Measurements from ENCODE around the gene OTOP1. TPM values are rescaled to one million over a fixed set of nuclear protein-coding genes. Genes with fewer than 3 reads are reported as not detected.
"Not testable (repeated sequence)": the region's sequence is repeated elsewhere in the genome, so short reads cannot be mapped to it uniquely, and the experiment has no call there.

OTOP1 gene
- total RNA-seq: not detected

GRCh38 chr4:4226606-4227438 lies at the start of gene OTOP1:
OTOP1 (minus strand) TSS chr4:4226929; CDS start chr4:4226864, 65 bp downstream.
- no peaks in the 10 kb centered on the region for H3K9me3 ChIP-seq (ENCODE audit: low read depth, low read length)
- no peaks in the 10 kb centered on the region for H3K4me1 ChIP-seq (ENCODE audit: insufficient read depth, low read length)
- no peak within 1 kb of the TSS for H3K4me3 ChIP-seq (ENCODE audit: low read length)
- peaks cover 21% of the 10 kb centered on the region for H3K27me3 ChIP-seq (ENCODE audit: insufficient read depth, low read length)

GRCh38 chr4:4274226-4274625 lies 47.5 kb upstream of the OTOP1 start:
- H3K9me3 ChIP-seq (ENCODE audit: low read depth, low read length): no peaks in the 10 kb centered on the region
- H3K27me3 ChIP-seq (ENCODE audit: insufficient read depth, low read length): no peaks in the 10 kb centered on the region
- H3K4me1 ChIP-seq (ENCODE audit: insufficient read depth, low read length): peaks cover 28% of the 10 kb centered on the region
- no peak overlapping the region for H3K4me3 ChIP-seq (ENCODE audit: low read length)

GRCh38 chr4:4271912-4272311 lies 45.2 kb upstream of the OTOP1 start:
- H3K9me3 ChIP-seq (ENCODE audit: low read depth, low read length): no peaks in the 10 kb centered on the region
- no peak overlapping the region for H3K4me3 ChIP-seq (ENCODE audit: low read length)
- no peaks in the 10 kb centered on the region for H3K27me3 ChIP-seq (ENCODE audit: insufficient read depth, low read length)
- H3K4me1 ChIP-seq (ENCODE audit: insufficient read depth, low read length): peaks cover 48% of the 10 kb centered on the region

- Histone ChIP-seq H3K4me3 (ENCODE audit: low read length) (no peak overlapping the region), H3K9me3 (ENCODE audit: low read depth, low read length) (no peaks in the 10 kb centered on the region), H3K4me1 (ENCODE audit: insufficient read depth, low read length) (peaks cover 55% of the 10 kb centered on the region), H3K27me3 (ENCODE audit: insufficient read depth, low read length) (no peaks in the 10 kb centered on the region)
These were observed 43.8 kb upstream of the OTOP1 start for GRCh38 chr4:4270529-4270928.

- H3K4me1 ChIP-seq (ENCODE audit: insufficient read depth, low read length): peaks cover 55% of the 10 kb centered on the region
- no peak overlapping the region for H3K4me3 ChIP-seq (ENCODE audit: low read length)
- no peaks in the 10 kb centered on the region for H3K27me3 ChIP-seq (ENCODE audit: insufficient read depth, low read length)
- H3K9me3 ChIP-seq (ENCODE audit: low read depth, low read length): no peaks in the 10 kb centered on the region
These were observed 43.1 kb upstream of the OTOP1 start for GRCh38 chr4:4269856-4270255.

- Histone ChIP-seq H3K9me3 (ENCODE audit: low read depth, low read length) (no peaks in the 10 kb centered on the region), H3K4me3 (ENCODE audit: low read length) (no peak overlapping the region), H3K27me3 (ENCODE audit: insufficient read depth, low read length) (no peaks in the 10 kb centered on the region), H3K4me1 (ENCODE audit: insufficient read depth, low read length) (peaks cover 55% of the 10 kb centered on the region)
These were observed 42.6 kb upstream of the OTOP1 start for GRCh38 chr4:4269331-4269731.

- H3K4me1 ChIP-seq (ENCODE audit: insufficient read depth, low read length): peaks cover 55% of the 10 kb centered on the region
- no peaks in the 10 kb centered on the region for H3K27me3 ChIP-seq (ENCODE audit: insufficient read depth, low read length)
- no peak overlapping the region for H3K4me3 ChIP-seq (ENCODE audit: low read length)
- no peaks in the 10 kb centered on the region for H3K9me3 ChIP-seq (ENCODE audit: low read depth, low read length)
These were observed 42.0 kb upstream of the OTOP1 start for GRCh38 chr4:4268776-4269175.

GRCh38 chr4:4267981-4268380 lies 41.3 kb upstream of the OTOP1 start:
- no peaks in the 10 kb centered on the region for H3K9me3 ChIP-seq (ENCODE audit: low read depth, low read length)
- no peak overlapping the region for H3K4me3 ChIP-seq (ENCODE audit: low read length)
- peaks cover 55% of the 10 kb centered on the region for H3K4me1 ChIP-seq (ENCODE audit: insufficient read depth, low read length)

GRCh38 chr4:4260185-4260751 lies 33.5 kb upstream of the OTOP1 start:
- H3K4me1 ChIP-seq (ENCODE audit: insufficient read depth, low read length): no peaks in the 10 kb centered on the region
- no peak overlapping the region for H3K4me3 ChIP-seq (ENCODE audit: low read length)
- no peaks in the 10 kb centered on the region for H3K27me3 ChIP-seq (ENCODE audit: insufficient read depth, low read length)
- H3K9me3 ChIP-seq (ENCODE audit: low read depth, low read length): no peaks in the 10 kb centered on the region

More at GRCh38 chr4:4267981-4268380, 41.3 kb upstream of the OTOP1 start:
- H3K27me3 ChIP-seq (ENCODE audit: insufficient read depth, low read length): no peaks in the 10 kb centered on the region

GRCh38 chr4:4259484-4260100 lies 32.9 kb upstream of the OTOP1 start:
- no peaks in the 10 kb centered on the region for H3K9me3 ChIP-seq (ENCODE audit: low read depth, low read length)
- no peaks in the 10 kb centered on the region for H3K27me3 ChIP-seq (ENCODE audit: insufficient read depth, low read length)
- H3K4me1 ChIP-seq (ENCODE audit: insufficient read depth, low read length): no peaks in the 10 kb centered on the region
- H3K4me3 ChIP-seq (ENCODE audit: low read length): no peak overlapping the region

GRCh38 chr4:4257705-4258104 lies 31.0 kb upstream of the OTOP1 start:
- not testable (repeated sequence) for H3K9me3 ChIP-seq (ENCODE audit: low read depth, low read length); H3K4me3 ChIP-seq (ENCODE audit: low read length); H3K27me3 ChIP-seq (ENCODE audit: insufficient read depth, low read length); H3K4me1 ChIP-seq (ENCODE audit: insufficient read depth, low read length)

GRCh38 chr4:4256799-4257198 lies 30.1 kb upstream of the OTOP1 start:
- Histone ChIP-seq H3K4me1 (ENCODE audit: insufficient read depth, low read length) (no peaks in the 10 kb centered on the region), H3K9me3 (ENCODE audit: low read depth, low read length) (no peaks in the 10 kb centered on the region)

GRCh38 chr4:4254666-4255065 lies 27.9 kb upstream of the OTOP1 start:
- Histone ChIP-seq H3K4me3 (ENCODE audit: low read length) (no peak overlapping the region), H3K4me1 (ENCODE audit: insufficient read depth, low read length) (no peaks in the 10 kb centered on the region), H3K9me3 (ENCODE audit: low read depth, low read length) (no peaks in the 10 kb centered on the region), H3K27me3 (ENCODE audit: insufficient read depth, low read length) (no peaks in the 10 kb centered on the region)

More at GRCh38 chr4:4256799-4257198, 30.1 kb upstream of the OTOP1 start:
- no peaks in the 10 kb centered on the region for H3K27me3 ChIP-seq (ENCODE audit: insufficient read depth, low read length)
- H3K4me3 ChIP-seq (ENCODE audit: low read length): no peak overlapping the region

- Histone ChIP-seq H3K27me3 (ENCODE audit: insufficient read depth, low read length) (no peaks in the 10 kb centered on the region), H3K4me3 (ENCODE audit: low read length) (no peak overlapping the region), H3K4me1 (ENCODE audit: insufficient read depth, low read length) (no peaks in the 10 kb centered on the region), H3K9me3 (ENCODE audit: low read depth, low read length) (no peaks in the 10 kb centered on the region)
These were observed 27.5 kb upstream of the OTOP1 start for GRCh38 chr4:4254199-4254598.

GRCh38 chr4:4249866-4250265 lies 23.1 kb upstream of the OTOP1 start:
- H3K9me3 ChIP-seq (ENCODE audit: low read depth, low read length): no peaks in the 10 kb centered on the region
- no peak overlapping the region for H3K4me3 ChIP-seq (ENCODE audit: low read length)
- H3K4me1 ChIP-seq (ENCODE audit: insufficient read depth, low read length): peaks cover 20% of the 10 kb centered on the region
- H3K27me3 ChIP-seq (ENCODE audit: insufficient read depth, low read length): no peaks in the 10 kb centered on the region

Measured in mononuclear cell (primary cell).